K562 treated with DMSO at 1 percent for 48 hours (cell line): ENCODE measurements around the gene LIF. TPM values are rescaled to one million over a fixed set of nuclear protein-coding genes. Genes with fewer than 3 reads are reported as not detected.

Experiments used
- total RNA-seq: library from RNA; unstranded; fragments of 300-600 nt; gene quantifications from 2 replicates; pipeline ENCODE4 v1.2.3, GENCODE V29; 2022; ENCODE audit warnings: low replicate concordance; ENCODE audit errors: extremely low read depth

LIF gene
- total RNA-seq, result not detected in 2 replicates

GRCh38 chr22:30245985-30246813 is at the start of gene LIF:
TSS of gene LIF (minus strand) at chr22:30246759. CDS start at chr22:30246695, 64 bp downstream.

GRCh38 chr22:30289141-30289979 is 42.8 kb upstream of the LIF start, which contains the start of gene CASTOR1:
TSS of gene CASTOR1 (minus strand) at chr22:30289505. CDS start at chr22:30289497, 8 bp downstream.

GRCh38 chr22:30266445-30267381 is 20.2 kb upstream of the LIF start, which contains the start of gene OSM:
TSS of gene OSM (minus strand) at chr22:30266851. CDS start at chr22:30266799, 52 bp downstream.

Other genes starting within 250 kb of the LIF start
- not detected in 2 replicates for gene HORMAD2, start 166.3 kb downstream of the LIF start, total RNA-seq
- not detected in 2 replicates for gene OSM, start 20.1 kb upstream of the LIF start, total RNA-seq
- gene CASTOR1, start 42.7 kb upstream of the LIF start, total RNA-seq, result not detected in 2 replicates
- gene TBC1D10A, start 80.2 kb upstream of the LIF start, total RNA-seq, result not detected in 2 replicates
- gene SF3A1, start 110.1 kb upstream of the LIF start, total RNA-seq, result not detected in 2 replicates
- not detected in 2 replicates for gene CCDC157, start 110.2 kb upstream of the LIF start, total RNA-seq
- gene RNF215, start 140.7 kb upstream of the LIF start, total RNA-seq, result not detected in 2 replicates
- gene SEC14L2, start 150.3 kb upstream of the LIF start, total RNA-seq, result not detected in 2 replicates
- gene MTFP1, start 179.0 kb upstream of the LIF start, total RNA-seq, result not detected in 2 replicates
- gene SEC14L3, start 225.3 kb upstream of the LIF start, total RNA-seq, result not detected in 2 replicates